ENCODE measurements around the gene CNOT4. TPM values are rescaled to one million over a fixed set of nuclear protein-coding genes. Genes with fewer than 3 reads are reported as not detected.

CNOT4 gene
- total and polyA plus RNA-seq, 2 of the 13 experiments (the other 11 are each of a cell fraction or from before 2014, with no cell fraction given), result 7.4 to 8.4 TPM

- TF ChIP-seq ZBTB7B (CRISPR knock-in tag; IDR thresholded peaks at IDR 0.05) (peak; percentile 37; the same call in 1 of the 2 replicates), ESRRA (CRISPR knock-in tag; IDR thresholded peaks at IDR 0.05; ENCODE audit: low read depth) (no peak), SMAD3 (CRISPR knock-in tag; IDR thresholded peaks at IDR 0.05) (peak; percentile 75), POLR2G (IDR thresholded peaks at IDR 0.05; ENCODE audit: low read depth, low read length) (peak; percentile 89), LRRFIP1 (CRISPR knock-in tag; conservative IDR thresholded peaks at IDR 0.05) (0 out of 2 replicates have a peak, but pooled peaks have one; percentile 20), PBX3 (CRISPR knock-in tag; IDR thresholded peaks at IDR 0.05; ENCODE audit: borderline replicate concordance) (no peak), ZNF788 (CRISPR knock-in tag; IDR thresholded peaks at IDR 0.05; ENCODE audit: borderline replicate concordance) (peak; percentile 60; the same call in 1 of the 2 replicates), NFAT5 (CRISPR knock-in tag; IDR thresholded peaks at IDR 0.05) (0 out of 2 replicates have a peak, but pooled peaks have one; percentile 80), ZKSCAN8 (CRISPR knock-in tag; IDR thresholded peaks at IDR 0.05; ENCODE audit: borderline replicate concordance) (peak; percentile 49; the same call in 1 of the 2 replicates), ERF (CRISPR knock-in tag; IDR thresholded peaks at IDR 0.05) (peak; percentile 52; the same call in 1 of the 2 replicates), ZNF605 (CRISPR knock-in tag; IDR thresholded peaks at IDR 0.05) (peak; percentile 94), GTF3A (CRISPR knock-in tag; conservative IDR thresholded peaks at IDR 0.05) (0 out of 2 replicates have a peak, but pooled peaks have one; percentile 62), YEATS4 (CRISPR knock-in tag; IDR thresholded peaks at IDR 0.05; ENCODE audit: borderline replicate concordance) (peak; percentile 83), ZNF180 (CRISPR knock-in tag; IDR thresholded peaks at IDR 0.05; ENCODE audit: borderline replicate concordance, low read depth) (no peak)
- TF ChIP-seq, protein P1, sequence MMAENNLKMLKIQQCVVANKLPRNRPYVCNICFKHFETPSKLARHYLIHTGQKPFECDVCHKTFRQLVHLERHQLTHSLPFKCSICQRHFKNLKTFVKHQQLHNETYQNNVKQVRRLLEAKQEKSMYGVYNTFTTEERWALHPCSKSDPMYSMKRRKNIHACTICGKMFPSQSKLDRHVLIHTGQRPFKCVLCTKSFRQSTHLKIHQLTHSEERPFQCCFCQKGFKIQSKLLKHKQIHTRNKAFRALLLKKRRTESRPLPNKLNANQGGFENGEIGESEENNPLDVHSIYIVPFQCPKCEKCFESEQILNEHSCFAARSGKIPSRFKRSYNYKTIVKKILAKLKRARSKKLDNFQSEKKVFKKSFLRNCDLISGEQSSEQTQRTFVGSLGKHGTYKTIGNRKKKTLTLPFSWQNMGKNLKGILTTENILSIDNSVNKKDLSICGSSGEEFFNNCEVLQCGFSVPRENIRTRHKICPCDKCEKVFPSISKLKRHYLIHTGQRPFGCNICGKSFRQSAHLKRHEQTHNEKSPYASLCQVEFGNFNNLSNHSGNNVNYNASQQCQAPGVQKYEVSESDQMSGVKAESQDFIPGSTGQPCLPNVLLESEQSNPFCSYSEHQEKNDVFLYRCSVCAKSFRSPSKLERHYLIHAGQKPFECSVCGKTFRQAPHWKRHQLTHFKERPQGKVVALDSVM (CRISPR knock-in tag; IDR thresholded peaks at IDR 0.05), result peak; percentile 63; the same call in 1 of the 2 replicates
These were observed 47.8 kb upstream of the CNOT4 start, which contains the start of gene NUP205 (continued) for GRCh38 chr7:135557455-135558336.

Data from HepG2 (cell line).